ENCODE results near the gene AKAP6.

Gene AKAP6

GRCh38 chr14:32662211-32662610 lies 333.1 kb downstream of the AKAP6 start:
- in situ Hi-C loops (cut with MboI; ENCODE audit: low pct_unique_long_range_greater_than_20kb, low sequenced_read_pairs): no loop called here

GRCh38 chr14:32666308-32666707 lies 337.2 kb downstream of the AKAP6 start:
- no peak for DNase-seq
- in situ Hi-C loops (cut with MboI; ENCODE audit: low pct_unique_long_range_greater_than_20kb, low sequenced_read_pairs): no loop called here

More at GRCh38 chr14:32662211-32662610, 333.1 kb downstream of the AKAP6 start:
- DNase-seq: no peak

- in situ Hi-C loops (cut with MboI; ENCODE audit: low pct_unique_long_range_greater_than_20kb, low sequenced_read_pairs): no loop called here
- DNase-seq: no peak
Observed at GRCh38 chr14:32667287-32667686, 338.2 kb downstream of the AKAP6 start.

- no peak for DNase-seq
- in situ Hi-C loops (cut with MboI; ENCODE audit: low pct_unique_long_range_greater_than_20kb, low sequenced_read_pairs): no loop called here
Observed at GRCh38 chr14:32667791-32668190, 338.7 kb downstream of the AKAP6 start.

- in situ Hi-C loops (cut with MboI; ENCODE audit: low pct_unique_long_range_greater_than_20kb, low sequenced_read_pairs): no loop called here
- DNase-seq: no peak
Observed at GRCh38 chr14:32669391-32669790, 340.3 kb downstream of the AKAP6 start.

DNA sequence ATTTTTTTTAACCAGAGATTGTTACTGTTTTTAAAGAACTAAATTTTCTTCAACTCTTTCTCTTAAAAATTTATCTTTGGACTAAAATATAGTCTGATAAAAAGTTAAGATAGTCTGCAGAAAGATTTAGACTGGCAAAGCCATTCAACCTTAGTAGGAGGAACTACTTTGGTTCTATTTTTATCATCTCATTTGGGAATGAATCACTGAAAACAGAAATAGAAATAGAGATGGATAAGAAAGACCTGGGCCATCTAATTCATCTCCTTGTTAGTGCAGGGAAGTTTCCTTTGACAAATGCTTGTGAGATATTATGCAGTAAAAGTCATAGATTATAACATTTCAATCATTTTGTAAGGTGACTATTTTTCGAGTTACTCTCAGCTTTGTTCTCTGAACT lies 346.3 kb downstream of the AKAP6 start:
- in situ Hi-C loops (cut with MboI; ENCODE audit: low pct_unique_long_range_greater_than_20kb, low sequenced_read_pairs): no loop called here
- no peak for DNase-seq

GRCh38 chr14:32677129-32677780 lies 348.2 kb downstream of the AKAP6 start:
- in situ Hi-C loops (cut with MboI; ENCODE audit: low pct_unique_long_range_greater_than_20kb, low sequenced_read_pairs): no loop called here
- no peak for DNase-seq

- in situ Hi-C loops (cut with MboI; ENCODE audit: low pct_unique_long_range_greater_than_20kb, low sequenced_read_pairs): no loop called here
Observed at GRCh38 chr14:32678088-32678487, 349.0 kb downstream of the AKAP6 start.

GRCh38 chr14:32679927-32680612 lies 351.0 kb downstream of the AKAP6 start:
- in situ Hi-C loops (cut with MboI; ENCODE audit: low pct_unique_long_range_greater_than_20kb, low sequenced_read_pairs): no loop called here
- no peak for DNase-seq

More at GRCh38 chr14:32678088-32678487, 349.0 kb downstream of the AKAP6 start:
- DNase-seq: no peak

GRCh38 chr14:32681598-32681997 lies 352.5 kb downstream of the AKAP6 start:
- in situ Hi-C loops (cut with MboI; ENCODE audit: low pct_unique_long_range_greater_than_20kb, low sequenced_read_pairs): no loop called here
- no peak for DNase-seq

- no peak for DNase-seq
- in situ Hi-C loops (cut with MboI; ENCODE audit: low pct_unique_long_range_greater_than_20kb, low sequenced_read_pairs): no loop called here
Observed at GRCh38 chr14:32682214-32682613, 353.1 kb downstream of the AKAP6 start.

DNA sequence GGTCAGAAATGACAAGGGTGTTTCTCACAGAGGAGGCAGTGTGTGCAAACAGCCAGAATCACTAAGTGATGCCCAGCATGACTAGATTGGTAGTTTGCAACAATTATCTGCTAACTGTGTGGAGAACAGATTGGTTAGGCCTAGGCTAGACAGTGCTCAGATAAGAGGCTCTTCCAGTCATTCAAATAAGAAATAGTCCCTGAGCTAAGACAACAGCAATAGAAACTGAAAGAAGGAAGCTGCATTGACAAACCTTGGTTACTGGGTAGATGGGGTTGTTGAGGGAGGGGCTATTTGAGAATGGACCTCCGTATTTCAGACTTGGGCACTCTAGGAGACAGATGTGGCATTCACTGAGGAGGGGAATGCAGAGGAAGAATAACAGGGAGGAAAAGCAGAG lies 354.6 kb downstream of the AKAP6 start:
- in situ Hi-C loops (cut with MboI; ENCODE audit: low pct_unique_long_range_greater_than_20kb, low sequenced_read_pairs): no loop called here
- no peak for DNase-seq

DNA sequence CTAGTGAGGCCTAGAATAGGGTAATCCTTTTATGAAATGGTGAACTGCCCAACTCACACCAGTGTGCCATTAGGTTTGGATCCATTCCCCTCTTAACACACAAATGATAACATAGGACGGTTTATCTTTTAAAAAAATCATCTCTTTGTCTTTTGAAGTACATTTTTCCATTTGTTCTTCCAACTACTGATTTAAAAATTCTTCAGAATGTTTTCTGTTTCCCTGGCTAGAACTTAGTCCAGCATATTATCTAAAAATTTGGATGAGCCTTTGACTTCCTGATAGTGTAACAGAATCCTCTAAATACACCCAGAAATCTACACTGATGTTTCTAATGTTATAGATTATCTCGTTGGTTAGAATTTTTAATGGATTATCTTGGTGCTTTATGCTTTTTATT lies 359.8 kb downstream of the AKAP6 start:
- in situ Hi-C loops (cut with MboI; ENCODE audit: low pct_unique_long_range_greater_than_20kb, low sequenced_read_pairs): no loop called here
- DNase-seq: no peak

DNA sequence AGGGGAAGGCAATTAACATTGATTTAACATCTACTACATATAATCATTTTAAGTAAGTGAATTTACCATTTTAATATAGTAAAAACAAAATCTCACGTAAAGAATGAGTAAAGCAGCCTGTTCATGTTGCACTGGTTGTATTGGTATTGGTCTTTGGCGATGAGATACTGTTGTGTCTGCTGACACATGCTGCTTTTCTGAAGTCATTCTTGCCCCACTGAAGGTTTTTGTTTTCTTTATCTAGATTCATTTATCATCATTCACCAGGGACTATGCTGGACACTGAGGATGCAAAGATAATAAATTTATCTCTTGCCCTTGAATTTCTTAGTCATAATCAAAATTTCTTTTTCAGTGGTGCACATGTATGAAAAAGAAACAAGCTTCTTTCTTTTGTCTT lies 363.3 kb downstream of the AKAP6 start:
- no peak for DNase-seq
- in situ Hi-C loops (cut with MboI; ENCODE audit: low pct_unique_long_range_greater_than_20kb, low sequenced_read_pairs): no loop called here

- DNase-seq: no peak
- in situ Hi-C loops (cut with MboI; ENCODE audit: low pct_unique_long_range_greater_than_20kb, low sequenced_read_pairs): no loop called here
Observed at GRCh38 chr14:32693114-32693513, 364.0 kb downstream of the AKAP6 start.

DNA sequence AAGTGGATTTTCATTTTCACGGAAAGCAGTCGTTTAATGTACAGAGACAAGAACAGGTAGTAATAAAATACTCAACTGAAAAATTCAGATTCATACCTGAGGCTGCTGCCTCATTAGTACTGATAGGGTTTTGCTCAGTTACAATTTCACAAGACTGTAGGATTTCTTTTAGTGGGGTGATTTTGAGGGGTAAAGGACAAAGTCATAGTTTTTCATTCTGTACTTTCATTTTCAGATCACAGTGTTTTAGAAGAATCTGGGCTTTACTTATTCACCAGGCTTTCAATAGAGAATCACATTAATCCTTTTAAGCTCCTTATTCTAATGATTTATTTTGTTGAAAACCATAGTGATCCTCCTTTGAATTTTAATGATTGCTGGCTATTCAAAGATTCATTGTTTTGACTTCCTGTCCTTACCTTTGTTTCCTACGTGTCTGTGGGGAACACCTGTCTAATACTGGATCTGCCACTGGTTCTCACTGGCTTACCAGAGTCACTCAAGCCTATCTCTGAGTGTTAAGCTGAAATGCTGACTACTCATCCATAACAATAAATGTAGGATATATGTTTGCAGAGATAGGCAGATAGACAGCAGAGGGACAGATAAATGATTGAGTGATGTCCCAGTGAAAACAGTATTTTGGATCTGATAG lies 365.8 kb downstream of the AKAP6 start:
- DNase-seq: no peak
- in situ Hi-C loops (cut with MboI; ENCODE audit: low pct_unique_long_range_greater_than_20kb, low sequenced_read_pairs): no loop called here

GRCh38 chr14:32696325-32697091 lies 367.4 kb downstream of the AKAP6 start:
- in situ Hi-C loops (cut with MboI; ENCODE audit: low pct_unique_long_range_greater_than_20kb, low sequenced_read_pairs): no loop called here
- DNase-seq: no peak

DNA sequence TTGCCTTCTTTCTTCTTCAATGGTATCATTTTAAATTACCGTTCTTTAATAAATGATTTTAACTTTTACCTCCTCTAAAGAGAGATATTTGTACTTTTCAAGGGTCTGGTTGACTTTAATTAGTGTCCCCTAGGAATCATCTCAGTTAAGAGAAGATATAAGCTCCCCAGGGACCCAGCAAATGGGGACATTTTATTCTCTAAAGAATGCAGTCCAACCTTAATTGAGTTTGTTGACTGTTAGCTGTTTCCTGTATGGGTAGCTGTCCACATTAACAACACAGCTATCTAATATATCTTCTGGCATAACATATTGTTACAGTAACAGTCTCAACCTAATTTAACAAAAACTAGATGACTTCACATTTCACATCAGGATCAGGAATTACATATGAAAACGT lies 368.0 kb downstream of the AKAP6 start:
- in situ Hi-C loops (cut with MboI; ENCODE audit: low pct_unique_long_range_greater_than_20kb, low sequenced_read_pairs): no loop called here
- no peak for DNase-seq

DNA sequence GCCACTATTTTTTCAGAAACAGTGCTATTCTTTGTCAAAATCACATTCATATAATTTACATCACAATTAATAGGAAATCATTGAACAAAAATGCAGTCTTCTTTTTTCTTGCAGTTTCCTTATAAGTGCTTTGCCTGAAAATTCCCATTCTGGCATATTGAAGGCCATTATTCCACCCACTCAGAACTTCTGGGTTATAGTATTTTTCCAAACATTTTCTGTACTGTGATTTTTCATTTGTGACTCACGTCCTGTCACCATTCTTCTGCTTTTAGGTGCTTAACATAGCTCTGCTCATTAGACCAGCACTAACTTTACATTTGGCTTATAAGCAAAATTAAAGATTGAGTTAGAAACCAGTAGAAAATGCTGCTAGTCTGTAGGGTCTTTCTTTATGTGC lies 368.6 kb downstream of the AKAP6 start:
- in situ Hi-C loops (cut with MboI; ENCODE audit: low pct_unique_long_range_greater_than_20kb, low sequenced_read_pairs): no loop called here
- DNase-seq: no peak

GRCh38 chr14:32698831-32699230 lies 369.7 kb downstream of the AKAP6 start:
- in situ Hi-C loops (cut with MboI; ENCODE audit: low pct_unique_long_range_greater_than_20kb, low sequenced_read_pairs): no loop called here
- no peak for DNase-seq

All from KBM-7 (cell line).